ENCODE results near the gene ICAM1.
A peak's percentile ranks its signal among the peaks of the same experiment; 100 is the strongest.

ICAM1 gene

GRCh38 chr19:10286803-10287737 lies 16.1 kb downstream of the ICAM1 start, which contains the start of gene ICAM4:
TSS of gene ICAM4 (plus strand) at chr19:10286955. CDS start at chr19:10287013, 58 bp downstream.
- Histone ChIP-seq H3K23ac (ENCODE audit: low read length) (no peak within 1 kb of the TSS), H2BK15ac (replicated peaks; ENCODE audit: low read depth) (no peak within 1 kb of the TSS), H2BK120ac (ENCODE audit: low read depth, low read length) (no peak within 1 kb of the TSS), H3K4ac (ENCODE audit: low read depth, low read length) (no peak within 1 kb of the TSS), H3K4me2 (ENCODE audit: low read length) (peak within 1 kb of the TSS; percentile 75), H3K27me3 (ENCODE audit: insufficient read depth, low read length, poor library complexity) (peaks cover 31% of the 10 kb centered on the region), H3K9ac (ENCODE audit: low read length) (peak within 1 kb of the TSS; percentile 55), H3K56ac (ENCODE audit: low read length) (peak within 1 kb of the TSS; percentile 83), H3K4me1 (ENCODE audit: control insufficient read depth, low read depth, low read length) (peaks cover 5% of the 10 kb centered on the region), H3K4me3 (ENCODE audit: low read length) (no peak within 1 kb of the TSS), H3K27ac (ENCODE audit: low read depth, low read length) (no peak within 1 kb of the TSS), H4K8ac (ENCODE audit: low read depth, low read length) (no peak within 1 kb of the TSS), H3K36me3 (ENCODE audit: control insufficient read depth, insufficient read depth, low read length) (no peaks in the 10 kb centered on the region), H4K5ac (ENCODE audit: low read length) (no peak within 1 kb of the TSS), H3K79me1 (ENCODE audit: low read length) (no peaks in the 10 kb centered on the region), H2AK5ac (ENCODE audit: low read length) (no peak within 1 kb of the TSS), H3K18ac (ENCODE audit: low read length) (no peak within 1 kb of the TSS), H3K79me2 (ENCODE audit: control insufficient read depth, insufficient read depth, low read length) (no peaks in the 10 kb centered on the region), H2BK5ac (ENCODE audit: low read length) (no peak within 1 kb of the TSS)
- WGBS (ENCODE audit: extremely low coverage, insufficient coverage, low lambda C conversion rate): no CpG with 5 or more reads among the region's 59 CpGs
- DNase-seq: peak; percentile 68

- no peak overlapping the region for H3K4me3 ChIP-seq (ENCODE audit: low read length)
Measured at GRCh38 chr19:10288662-10289166, 17.8 kb downstream of the ICAM1 start.

GRCh38 chr19:10289167-10289835 lies 18.4 kb downstream of the ICAM1 start:
- H3K18ac ChIP-seq (ENCODE audit: low read length): no peak overlapping the region
- no peak overlapping the region for H3K23ac ChIP-seq (ENCODE audit: low read length)
- peak; percentile 58 for DNase-seq
- WGBS (ENCODE audit: extremely low coverage, insufficient coverage, low lambda C conversion rate): no CpG with 5 or more reads among the region's 50 CpGs
- H2BK120ac ChIP-seq (ENCODE audit: low read depth, low read length): no peak overlapping the region
- H2BK15ac ChIP-seq (replicated peaks; ENCODE audit: low read depth): no peak overlapping the region
- peaks cover 43% of the 10 kb centered on the region for H3K27me3 ChIP-seq (ENCODE audit: insufficient read depth, low read length, poor library complexity)
- no peak overlapping the region for H4K8ac ChIP-seq (ENCODE audit: low read depth, low read length)
- no peaks in the 10 kb centered on the region for H3K79me1 ChIP-seq (ENCODE audit: low read length)
- H3K56ac ChIP-seq (ENCODE audit: low read length): peak overlapping the region; percentile 81
- H3K36me3 ChIP-seq (ENCODE audit: control insufficient read depth, insufficient read depth, low read length): no peaks in the 10 kb centered on the region
- no peak overlapping the region for H2BK5ac ChIP-seq (ENCODE audit: low read length)
- no peak overlapping the region for H3K4ac ChIP-seq (ENCODE audit: low read depth, low read length)
- peaks cover 5% of the 10 kb centered on the region for H3K4me1 ChIP-seq (ENCODE audit: control insufficient read depth, low read depth, low read length)
- peak overlapping the region; percentile 7 for H3K4me3 ChIP-seq (ENCODE audit: low read length)
- no peak overlapping the region for H4K5ac ChIP-seq (ENCODE audit: low read length)
- H3K27ac ChIP-seq (ENCODE audit: low read depth, low read length): no peak overlapping the region
- H3K4me2 ChIP-seq (ENCODE audit: low read length): peak overlapping the region; percentile 80
- H3K79me2 ChIP-seq (ENCODE audit: control insufficient read depth, insufficient read depth, low read length): no peaks in the 10 kb centered on the region
- no peak overlapping the region for H2AK5ac ChIP-seq (ENCODE audit: low read length)
- H3K9ac ChIP-seq (ENCODE audit: low read length): no peak overlapping the region

More at GRCh38 chr19:10288662-10289166, 17.8 kb downstream of the ICAM1 start:
- H3K79me2 ChIP-seq (ENCODE audit: control insufficient read depth, insufficient read depth, low read length): no peaks in the 10 kb centered on the region
- H3K4me1 ChIP-seq (ENCODE audit: control insufficient read depth, low read depth, low read length): peaks cover 5% of the 10 kb centered on the region
- no peak overlapping the region for H4K8ac ChIP-seq (ENCODE audit: low read depth, low read length)
- no peak overlapping the region for H3K23ac ChIP-seq (ENCODE audit: low read length)
- no peak overlapping the region for H2AK5ac ChIP-seq (ENCODE audit: low read length)
- no peak overlapping the region for H3K18ac ChIP-seq (ENCODE audit: low read length)
- no peak overlapping the region for H2BK15ac ChIP-seq (replicated peaks; ENCODE audit: low read depth)
- H3K56ac ChIP-seq (ENCODE audit: low read length): peak overlapping the region; percentile 81
- no peak overlapping the region for H3K4ac ChIP-seq (ENCODE audit: low read depth, low read length)
- H3K36me3 ChIP-seq (ENCODE audit: control insufficient read depth, insufficient read depth, low read length): no peaks in the 10 kb centered on the region
- H4K5ac ChIP-seq (ENCODE audit: low read length): no peak overlapping the region
- H3K79me1 ChIP-seq (ENCODE audit: low read length): no peaks in the 10 kb centered on the region
- H3K27ac ChIP-seq (ENCODE audit: low read depth, low read length): no peak overlapping the region
- peak overlapping the region; percentile 80 for H3K4me2 ChIP-seq (ENCODE audit: low read length)
- peak; percentile 67 for DNase-seq
- peaks cover 38% of the 10 kb centered on the region for H3K27me3 ChIP-seq (ENCODE audit: insufficient read depth, low read length, poor library complexity)
- no CpG with 5 or more reads among the region's 23 CpGs for WGBS (ENCODE audit: extremely low coverage, insufficient coverage, low lambda C conversion rate)
- H3K9ac ChIP-seq (ENCODE audit: low read length): peak overlapping the region; percentile 42
- no peak overlapping the region for H2BK5ac ChIP-seq (ENCODE audit: low read length)
- no peak overlapping the region for H2BK120ac ChIP-seq (ENCODE audit: low read depth, low read length)

GRCh38 chr19:10289836-10290356 lies 19.0 kb downstream of the ICAM1 start, which contains the start of gene ICAM5:
TSS of gene ICAM5 (plus strand) at chr19:10289952. CDS start at chr19:10290044, 92 bp downstream.
- Histone ChIP-seq H3K18ac (ENCODE audit: low read length) (no peak within 1 kb of the TSS), H3K79me2 (ENCODE audit: control insufficient read depth, insufficient read depth, low read length) (no peaks in the 10 kb centered on the region), H3K56ac (ENCODE audit: low read length) (peak within 1 kb of the TSS; percentile 81), H3K4ac (ENCODE audit: low read depth, low read length) (no peak within 1 kb of the TSS), H2AK5ac (ENCODE audit: low read length) (no peak within 1 kb of the TSS), H3K23ac (ENCODE audit: low read length) (peak within 1 kb of the TSS; percentile 66), H3K36me3 (ENCODE audit: control insufficient read depth, insufficient read depth, low read length) (no peaks in the 10 kb centered on the region), H3K4me1 (ENCODE audit: control insufficient read depth, low read depth, low read length) (peaks cover 5% of the 10 kb centered on the region), H3K9ac (ENCODE audit: low read length) (peak within 1 kb of the TSS; percentile 36), H3K27me3 (ENCODE audit: insufficient read depth, low read length, poor library complexity) (peaks cover 43% of the 10 kb centered on the region), H3K27ac (ENCODE audit: low read depth, low read length) (no peak within 1 kb of the TSS), H2BK5ac (ENCODE audit: low read length) (no peak within 1 kb of the TSS), H3K4me2 (ENCODE audit: low read length) (peak within 1 kb of the TSS; percentile 80), H3K4me3 (ENCODE audit: low read length) (peak within 1 kb of the TSS; percentile 7), H4K5ac (ENCODE audit: low read length) (no peak within 1 kb of the TSS), H2BK120ac (ENCODE audit: low read depth, low read length) (no peak within 1 kb of the TSS), H2BK15ac (replicated peaks; ENCODE audit: low read depth) (no peak within 1 kb of the TSS), H3K79me1 (ENCODE audit: low read length) (no peaks in the 10 kb centered on the region), H4K8ac (ENCODE audit: low read depth, low read length) (no peak within 1 kb of the TSS)
- WGBS (ENCODE audit: extremely low coverage, insufficient coverage, low lambda C conversion rate): no CpG with 5 or more reads among the region's 45 CpGs
- DNase-seq: no peak

GRCh38 chr19:10290357-10290875 lies 19.5 kb downstream of the ICAM1 start:
- no peak overlapping the region for H3K27ac ChIP-seq (ENCODE audit: low read depth, low read length)
- WGBS (ENCODE audit: extremely low coverage, insufficient coverage, low lambda C conversion rate): no CpG with 5 or more reads among the region's 30 CpGs
- no peak overlapping the region for H3K4me3 ChIP-seq (ENCODE audit: low read length)
- no peak overlapping the region for H2AK5ac ChIP-seq (ENCODE audit: low read length)
- peak; percentile 21 for DNase-seq
- no peaks in the 10 kb centered on the region for H3K79me2 ChIP-seq (ENCODE audit: control insufficient read depth, insufficient read depth, low read length)
- H4K8ac ChIP-seq (ENCODE audit: low read depth, low read length): no peak overlapping the region
- H2BK15ac ChIP-seq (replicated peaks; ENCODE audit: low read depth): no peak overlapping the region
- H4K5ac ChIP-seq (ENCODE audit: low read length): no peak overlapping the region
- peak overlapping the region; percentile 66 for H3K23ac ChIP-seq (ENCODE audit: low read length)
- peak overlapping the region; percentile 5 for H3K56ac ChIP-seq (ENCODE audit: low read length)
- H3K9ac ChIP-seq (ENCODE audit: low read length): peak overlapping the region; percentile 36
- no peak overlapping the region for H2BK120ac ChIP-seq (ENCODE audit: low read depth, low read length)
- H3K4me2 ChIP-seq (ENCODE audit: low read length): peak overlapping the region; percentile 59
- no peaks in the 10 kb centered on the region for H3K79me1 ChIP-seq (ENCODE audit: low read length)
- no peak overlapping the region for H3K4ac ChIP-seq (ENCODE audit: low read depth, low read length)
- no peak overlapping the region for H3K18ac ChIP-seq (ENCODE audit: low read length)
- no peaks in the 10 kb centered on the region for H3K36me3 ChIP-seq (ENCODE audit: control insufficient read depth, insufficient read depth, low read length)
- H3K4me1 ChIP-seq (ENCODE audit: control insufficient read depth, low read depth, low read length): peaks cover 5% of the 10 kb centered on the region
- H2BK5ac ChIP-seq (ENCODE audit: low read length): no peak overlapping the region
- peaks cover 43% of the 10 kb centered on the region for H3K27me3 ChIP-seq (ENCODE audit: insufficient read depth, low read length, poor library complexity)

All from mesendoderm (in vitro differentiated cells).